ENCODE results near the gene SEMA6A.

SEMA6A gene

GRCh38 chr5:116395631-116396203, 178.9 kb downstream of the SEMA6A start:
- DNase-seq: peak; percentile 69

GRCh38 chr5:116395226-116395625, 179.4 kb downstream of the SEMA6A start:
- DNase-seq: peak; percentile 86

- DNase-seq: peak; percentile 29
Observed at GRCh38 chr5:116394186-116394867, 180.3 kb downstream of the SEMA6A start.

All from DMS79 treated with DMSO at 0.1 percent for 48 hours (cell line).